ENCODE measurements around the gene PLEKHG1.

The PLEKHG1 gene

GRCh38 chr6:150641398-150642139 is 41.9 kb downstream of the PLEKHG1 start:
- DNase-seq: no peak

GRCh38 chr6:150646228-150646627 is 46.5 kb downstream of the PLEKHG1 start:
- no peak for DNase-seq

GRCh38 chr6:150647051-150647450 is 47.4 kb downstream of the PLEKHG1 start:
- DNase-seq: no peak

Data from CD4-positive, alpha-beta T cell treated with Interleukin-4 for 1 hour (primary cell).